HFFc6 (cell line): ENCODE measurements around the gene WIF1. TPM values are rescaled to one million over a fixed set of nuclear protein-coding genes. Genes with fewer than 3 reads are reported as not detected.
A peak's percentile ranks its signal among the peaks of the same experiment; 100 is the strongest.

ENCODE experiments used
- DNase-seq: peaks from one replicate; pipeline ENCODE4 v3.0.0-alpha.2; 2018
- H3K27ac Mint-ChIP-seq: 2 replicates; pipeline ENCODE4 v1.8.0; 2020; ENCODE audit warnings: mild to moderate bottlenecking, mixed read lengths
- H3K27me3 Mint-ChIP-seq: 2 replicates; pipeline ENCODE4 v1.8.0; 2021; ENCODE audit warnings: mild to moderate bottlenecking, moderate library complexity, mixed read lengths; ENCODE audit not compliant: insufficient read depth
- H3K36me3 Mint-ChIP-seq: 2 replicates; pipeline ENCODE4 v1.8.0; 2021; ENCODE audit warnings: low read depth, mixed read lengths
- H3K4me1 Mint-ChIP-seq: 2 replicates; pipeline ENCODE4 v1.8.0; 2020; ENCODE audit warnings: low read depth, mixed read lengths
- H3K4me3 Mint-ChIP-seq: 2 replicates; pipeline ENCODE4 v1.8.0; 2020; ENCODE audit warnings: mild to moderate bottlenecking, moderate library complexity, mixed read lengths
- H3K9me3 Mint-ChIP-seq: 2 replicates; pipeline ENCODE4 v1.8.0; 2020; ENCODE audit warnings: mild to moderate bottlenecking, mixed read lengths
- total RNA-seq, 6 experiments: library from RNA; stranded (reverse); fragmentation: NEBNext Ultra II Directional; extraction: Animal tissue kit (Norgen Biotek cat#: 25700); gene quantifications; 2 replicates in 1 of 6; 3 replicates in 5 of 6; pipeline ENCODE4 v1.2.3, GENCODE V29; 2021
- TF ChIP-seq, protein P1 (sequence below): fragments of 200-600 bp; sonication (generic); IDR thresholded peaks from 2 replicates; pipeline ENCODE4 v1.5.0; 2021; ENCODE audit warnings: antibody characterized with exemption, mild to moderate bottlenecking

Gene WIF1
- total RNA-seq, 6 experiments from 2014 or later, result not detected

DNA sequence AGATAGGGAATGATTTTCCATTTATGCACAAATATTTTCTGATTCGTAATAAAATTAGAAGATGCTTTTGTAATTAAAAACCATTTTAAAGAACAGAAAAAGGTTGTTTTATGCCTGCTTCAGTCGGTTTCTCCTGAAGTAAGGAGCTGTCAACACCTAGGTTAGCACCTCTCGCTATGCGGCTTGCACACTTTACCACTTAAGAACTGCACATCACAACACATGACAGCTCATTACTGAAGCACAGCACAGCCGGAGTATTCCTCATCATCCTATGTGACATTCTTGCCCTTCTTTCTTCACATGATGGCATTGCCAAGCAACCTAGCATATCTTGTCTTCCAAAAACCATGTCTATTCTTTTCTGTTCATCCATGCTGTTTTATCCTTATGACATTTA, 5.4 kb upstream of the WIF1 start:
- Mint-ChIP-seq H3K27me3 (peaks cover 19% of the 10 kb centered on the region), H3K4me3 (no peak overlapping the region), H3K27ac (no peak overlapping the region), H3K36me3 (no peaks in the 10 kb centered on the region), H3K4me1 (no peaks in the 10 kb centered on the region), H3K9me3 (no peaks in the 10 kb centered on the region)
- DNase-seq, result no peak
- TF ChIP-seq, protein P1, sequence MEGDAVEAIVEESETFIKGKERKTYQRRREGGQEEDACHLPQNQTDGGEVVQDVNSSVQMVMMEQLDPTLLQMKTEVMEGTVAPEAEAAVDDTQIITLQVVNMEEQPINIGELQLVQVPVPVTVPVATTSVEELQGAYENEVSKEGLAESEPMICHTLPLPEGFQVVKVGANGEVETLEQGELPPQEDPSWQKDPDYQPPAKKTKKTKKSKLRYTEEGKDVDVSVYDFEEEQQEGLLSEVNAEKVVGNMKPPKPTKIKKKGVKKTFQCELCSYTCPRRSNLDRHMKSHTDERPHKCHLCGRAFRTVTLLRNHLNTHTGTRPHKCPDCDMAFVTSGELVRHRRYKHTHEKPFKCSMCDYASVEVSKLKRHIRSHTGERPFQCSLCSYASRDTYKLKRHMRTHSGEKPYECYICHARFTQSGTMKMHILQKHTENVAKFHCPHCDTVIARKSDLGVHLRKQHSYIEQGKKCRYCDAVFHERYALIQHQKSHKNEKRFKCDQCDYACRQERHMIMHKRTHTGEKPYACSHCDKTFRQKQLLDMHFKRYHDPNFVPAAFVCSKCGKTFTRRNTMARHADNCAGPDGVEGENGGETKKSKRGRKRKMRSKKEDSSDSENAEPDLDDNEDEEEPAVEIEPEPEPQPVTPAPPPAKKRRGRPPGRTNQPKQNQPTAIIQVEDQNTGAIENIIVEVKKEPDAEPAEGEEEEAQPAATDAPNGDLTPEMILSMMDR, result no peak

DNA sequence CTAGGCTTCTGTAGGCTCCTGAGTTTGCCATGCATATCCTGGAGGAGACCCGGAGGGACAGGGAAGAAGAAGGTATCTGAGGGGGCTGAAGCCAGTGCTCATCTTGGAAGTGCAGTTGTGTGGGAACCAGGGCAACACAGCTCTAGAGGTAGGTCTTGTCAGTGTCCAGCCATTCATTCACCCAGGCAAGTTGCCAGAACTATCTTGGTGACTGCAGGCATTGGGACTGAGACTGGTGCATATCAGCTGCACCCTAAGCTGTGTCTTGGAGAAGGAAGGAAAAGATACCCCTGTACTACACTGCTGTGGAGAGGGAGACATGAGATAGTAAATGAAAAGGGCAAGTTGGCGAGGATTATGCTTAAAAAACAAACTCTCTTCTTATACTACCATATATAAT, 4.9 kb upstream of the WIF1 start:
- H3K27ac Mint-ChIP-seq, result no peak overlapping the region
- H3K4me3 Mint-ChIP-seq, result no peak overlapping the region
- peaks cover 20% of the 10 kb centered on the region for H3K27me3 Mint-ChIP-seq
- H3K9me3 Mint-ChIP-seq, result no peaks in the 10 kb centered on the region
- H3K4me1 Mint-ChIP-seq, result no peaks in the 10 kb centered on the region
- no peaks in the 10 kb centered on the region for H3K36me3 Mint-ChIP-seq
- DNase-seq, result no peak
- TF ChIP-seq, protein P1, result no peak

DNA sequence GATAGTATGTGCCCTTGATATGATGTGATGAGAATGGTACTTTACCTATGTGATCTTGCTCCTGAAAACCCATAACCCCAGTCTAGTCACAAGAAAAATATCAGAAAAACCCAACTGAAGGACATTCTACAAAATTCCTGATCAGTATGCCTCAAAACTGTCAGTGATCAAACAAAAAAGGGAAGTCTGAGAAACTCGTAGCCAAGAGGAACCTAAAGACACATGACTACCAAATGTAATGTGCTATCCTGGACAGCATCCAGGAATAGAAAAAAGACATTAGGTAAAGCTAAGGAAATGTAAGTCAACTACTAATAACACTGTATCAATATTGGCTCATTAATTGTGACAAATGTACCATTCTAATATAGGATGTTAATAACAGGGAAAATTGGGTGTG, 4.1 kb upstream of the WIF1 start:
- Mint-ChIP-seq H3K9me3 (no peaks in the 10 kb centered on the region), H3K4me1 (no peaks in the 10 kb centered on the region), H3K27ac (no peak overlapping the region), H3K4me3 (no peak overlapping the region), H3K27me3 (peaks cover 27% of the 10 kb centered on the region), H3K36me3 (no peaks in the 10 kb centered on the region)
- DNase-seq, result no peak
- TF ChIP-seq, protein P1, result no peak

DNA sequence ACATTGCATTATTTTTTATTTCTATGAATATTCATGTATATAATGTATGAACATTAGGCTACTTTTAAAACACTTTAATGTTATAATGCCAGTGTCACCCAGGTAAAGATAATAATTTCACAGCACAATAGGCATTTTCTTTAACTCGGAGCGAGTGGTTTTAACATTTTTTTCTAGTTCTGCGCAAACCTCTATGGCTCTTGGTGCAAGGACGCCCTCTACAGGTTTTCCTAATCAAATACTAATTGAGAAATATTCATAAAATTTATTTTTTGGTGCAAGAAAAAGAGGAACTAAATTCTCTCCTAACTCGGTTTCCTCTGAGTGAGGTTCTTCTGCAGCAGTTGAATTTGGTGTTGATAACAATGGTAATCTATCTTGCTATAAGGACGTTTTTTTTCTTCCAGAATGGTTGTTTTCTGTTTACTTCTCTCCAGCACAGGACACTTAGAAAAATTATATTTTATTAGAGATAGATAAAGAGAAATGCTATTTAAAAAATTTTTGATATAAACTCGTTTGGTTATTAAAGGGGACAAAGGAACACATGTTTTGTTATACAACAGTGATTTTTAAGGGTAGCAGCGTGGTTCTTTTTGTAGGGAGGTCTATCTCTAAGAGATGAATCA, 2.4 kb upstream of the WIF1 start:
- no peak overlapping the region for H3K27ac Mint-ChIP-seq
- no peaks in the 10 kb centered on the region for H3K9me3 Mint-ChIP-seq
- TF ChIP-seq, protein P1, result peak; percentile 91
- no peaks in the 10 kb centered on the region for H3K36me3 Mint-ChIP-seq
- H3K27me3 Mint-ChIP-seq, result peaks cover 23% of the 10 kb centered on the region
- H3K4me3 Mint-ChIP-seq, result no peak overlapping the region
- H3K4me1 Mint-ChIP-seq, result no peaks in the 10 kb centered on the region
- peak; percentile 22 for DNase-seq

DNA sequence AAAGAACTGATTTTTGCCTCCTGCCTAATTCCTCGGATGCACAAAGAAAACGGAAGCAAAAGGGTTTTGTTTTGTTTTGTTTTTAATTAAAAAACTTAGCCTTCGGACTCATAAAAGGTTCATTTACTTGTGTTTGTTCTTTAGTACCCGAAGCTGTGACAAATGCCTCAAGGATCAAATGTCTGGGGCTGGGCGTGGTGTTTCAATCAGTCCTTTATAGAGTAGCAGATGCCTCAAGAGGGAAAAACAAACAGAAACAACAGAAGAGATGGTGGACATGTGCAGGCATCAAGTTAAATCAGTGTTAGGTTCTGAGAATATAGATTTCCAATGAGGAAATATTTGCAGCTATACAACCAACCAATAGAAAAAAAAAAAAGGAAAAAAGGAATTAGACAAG, 1.6 kb upstream of the WIF1 start:
- Mint-ChIP-seq H3K27me3 (peaks cover 23% of the 10 kb centered on the region), H3K4me3 (no peak overlapping the region), H3K4me1 (no peaks in the 10 kb centered on the region), H3K36me3 (no peaks in the 10 kb centered on the region), H3K9me3 (no peaks in the 10 kb centered on the region), H3K27ac (no peak overlapping the region)
- no peak for DNase-seq
- TF ChIP-seq, protein P1, result no peak
